HG03354 (cell line): ENCODE data around the gene MFF.
A peak's percentile ranks its signal among the peaks of the same experiment; 100 is the strongest.

Experiments used
- ATAC-seq: cut with Tn5 transposase; IDR thresholded peaks from one replicate; pipeline ENCODE4 v1.9.1; 2021; ENCODE audit warnings: mild to moderate bottlenecking; ENCODE audit not compliant: unreplicated experiment, poor library complexity, severe bottlenecking

The MFF gene, protein sequence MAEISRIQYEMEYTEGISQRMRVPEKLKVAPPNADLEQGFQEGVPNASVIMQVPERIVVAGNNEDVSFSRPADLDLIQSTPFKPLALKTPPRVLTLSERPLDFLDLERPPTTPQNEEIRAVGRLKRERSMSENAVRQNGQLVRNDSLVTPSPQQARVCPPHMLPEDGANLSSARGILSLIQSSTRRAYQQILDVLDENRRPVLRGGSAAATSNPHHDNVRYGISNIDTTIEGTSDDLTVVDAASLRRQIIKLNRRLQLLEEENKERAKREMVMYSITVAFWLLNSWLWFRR

GRCh38 chr2:227324995-227325838 is at the start of gene MFF:
Gene MFF (plus strand): TSS chr2:227325251. CDS start chr2:227330666, 5,415 bp downstream.
- ATAC-seq = peak; percentile 98

DNA sequence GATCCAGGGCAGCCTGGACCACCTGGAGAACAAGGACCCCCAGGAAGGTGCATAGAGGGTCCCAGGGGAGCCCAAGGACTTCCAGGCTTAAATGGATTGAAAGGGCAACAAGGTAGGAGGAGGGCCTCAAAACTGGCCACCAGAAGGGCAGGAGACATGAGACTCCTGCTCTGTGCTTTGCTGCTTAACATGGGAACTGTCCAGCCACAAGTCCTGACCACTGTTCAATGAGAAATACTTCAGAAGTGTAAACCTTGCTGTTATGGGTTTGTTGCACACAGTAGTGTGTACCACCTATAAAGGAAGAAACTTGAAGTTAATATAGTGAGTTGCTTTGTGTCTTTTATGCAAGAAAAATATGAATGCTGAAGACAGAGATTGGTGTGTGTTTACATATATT is 44.2 kb upstream of the MFF start:
- ATAC-seq = no peak

GRCh38 chr2:227285741-227286236 is 39.3 kb upstream of the MFF start:
- ATAC-seq = no peak

GRCh38 chr2:227287771-227288170 is 37.3 kb upstream of the MFF start:
- ATAC-seq = no peak

- no peak for ATAC-seq
These were observed 32.7 kb upstream of the MFF start for GRCh38 chr2:227292314-227292713.

- ATAC-seq = no peak
These were observed 31.5 kb upstream of the MFF start for GRCh38 chr2:227293531-227293930.

DNA sequence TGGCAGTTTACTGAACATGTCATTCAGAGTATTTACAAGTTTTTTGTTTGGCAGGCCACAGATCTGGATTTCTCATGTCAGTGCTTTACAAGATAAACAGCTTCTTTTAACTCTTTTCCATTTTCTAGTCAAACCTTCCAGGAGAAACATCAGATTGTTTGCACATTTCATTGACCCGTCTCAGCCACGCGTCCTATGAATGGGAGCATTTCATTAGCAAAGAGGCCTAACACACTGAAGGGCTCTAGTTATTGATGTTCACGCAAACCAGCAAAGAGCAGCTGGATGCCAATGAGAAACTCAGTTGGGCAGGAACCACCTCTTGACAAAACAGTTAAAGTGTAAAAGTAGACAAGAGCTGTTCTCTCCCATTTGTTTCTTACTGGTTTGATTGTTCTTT is 29.2 kb upstream of the MFF start:
- ATAC-seq = no peak

- ATAC-seq = no peak
These were observed 28.2 kb upstream of the MFF start for GRCh38 chr2:227296671-227297405.

DNA sequence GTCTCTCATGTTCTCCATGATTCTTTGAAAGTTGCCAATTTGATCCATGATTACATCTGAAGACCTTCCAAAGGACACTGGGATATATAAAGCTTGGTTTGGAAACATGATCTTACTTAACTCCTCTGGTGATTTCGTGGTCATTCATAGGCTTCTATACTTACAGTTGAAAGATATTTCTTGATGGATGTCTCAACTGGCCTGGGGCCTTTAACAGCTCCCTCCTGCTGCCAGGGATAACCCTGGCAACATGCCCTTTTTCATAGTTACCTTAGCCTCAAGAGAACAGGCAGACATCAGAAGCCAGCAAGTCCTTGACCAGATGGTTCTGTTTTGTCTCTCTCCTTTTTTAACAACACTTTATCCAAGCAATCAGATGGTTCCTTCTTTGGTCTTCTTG is 23.5 kb upstream of the MFF start:
- no peak for ATAC-seq

- ATAC-seq = peak; percentile 89
These were observed 16.3 kb upstream of the MFF start for GRCh38 chr2:227308784-227309183.

GRCh38 chr2:227310756-227311110 is 14.3 kb upstream of the MFF start:
- ATAC-seq = no peak

- no peak for ATAC-seq
These were observed 13.1 kb upstream of the MFF start for GRCh38 chr2:227311861-227312506.

DNA sequence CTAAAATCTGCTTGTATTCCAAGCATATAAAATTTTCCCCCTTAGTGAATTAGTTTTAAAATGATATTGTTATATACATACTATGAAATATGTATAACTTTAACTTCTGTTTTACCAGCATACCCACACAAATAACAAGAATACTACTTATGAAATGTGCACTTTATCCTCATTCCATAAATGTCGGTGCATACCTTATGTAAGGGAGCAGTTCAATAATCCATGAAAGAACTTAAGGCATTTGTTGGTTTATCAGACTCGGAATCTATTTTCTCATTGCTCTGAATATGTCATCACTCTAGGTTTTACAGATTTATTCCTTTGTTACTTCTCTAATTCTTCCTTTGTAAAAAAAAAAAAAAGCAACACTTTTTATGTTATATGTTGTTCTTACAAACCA is 12.5 kb upstream of the MFF start:
- ATAC-seq = no peak

GRCh38 chr2:227313310-227313709 is 11.7 kb upstream of the MFF start:
- ATAC-seq = no peak

- ATAC-seq = no peak
These were observed 7.2 kb upstream of the MFF start for GRCh38 chr2:227317834-227318233.

GRCh38 chr2:227320305-227321094 is 4.6 kb upstream of the MFF start:
- ATAC-seq = no peak

DNA sequence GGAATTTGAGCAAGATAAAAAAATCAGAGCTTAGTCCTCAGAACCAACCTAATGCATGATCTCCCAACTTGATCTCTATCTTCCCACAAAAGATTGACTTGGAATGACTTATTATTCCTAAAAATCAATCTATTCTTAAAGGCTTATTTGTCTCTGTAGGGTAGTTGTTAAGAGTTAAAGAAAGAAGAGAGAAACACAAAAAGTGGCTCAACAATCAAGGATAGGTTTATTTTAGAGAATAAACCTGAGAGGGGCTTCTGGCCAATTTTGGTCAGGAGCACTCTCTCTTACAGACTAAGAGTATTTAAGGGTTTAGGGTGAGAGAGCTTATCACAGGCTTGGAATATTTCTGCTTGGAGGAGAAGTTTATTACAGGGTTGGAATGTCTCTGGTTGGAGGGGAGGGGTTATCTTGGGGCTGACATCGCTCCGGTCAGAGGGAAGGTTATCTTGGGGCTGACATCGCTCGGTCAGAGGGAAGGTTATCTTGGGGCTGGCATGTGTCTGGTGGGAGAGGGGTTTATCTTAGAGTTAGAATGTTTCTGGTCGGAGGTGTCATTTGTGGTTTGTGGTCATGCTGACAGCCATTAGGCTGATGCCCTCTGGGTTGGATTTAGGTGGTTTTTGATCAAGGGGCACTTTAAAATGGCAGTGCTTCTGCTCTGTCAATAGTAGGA is 2.4 kb upstream of the MFF start:
- ATAC-seq = no peak

GRCh38 chr2:227323818-227324217 is 1.2 kb upstream of the MFF start:
- no peak for ATAC-seq

DNA sequence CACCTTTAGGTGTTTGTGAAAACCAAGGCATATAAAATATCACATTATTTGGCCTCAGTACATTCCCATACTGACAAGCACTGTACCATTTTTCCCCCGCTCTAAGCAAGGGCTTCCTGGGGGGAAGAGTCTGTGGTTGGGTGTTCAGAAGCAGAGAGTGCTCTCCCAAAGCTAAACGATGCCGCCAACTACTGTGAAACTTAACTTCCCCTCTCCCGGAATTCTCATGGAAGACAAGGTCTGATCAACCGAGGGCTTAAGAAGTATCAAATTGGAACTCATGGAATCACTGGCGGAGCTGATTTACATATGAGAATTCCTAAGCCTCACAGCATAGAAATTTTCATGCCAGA is 433 bp upstream of the MFF start:
- ATAC-seq = peak; percentile 13
